Activated T-cell treated with anti-CD3 and anti-CD28 coated beads, Interleukin-2, amount 50 U/mL, for 4 hours (primary cell): Measurements from ENCODE around the gene COL6A3. TPM values are rescaled to one million over a fixed set of nuclear protein-coding genes. Genes with fewer than 3 reads are reported as not detected.
"Not testable (repeated sequence)": the region's sequence is repeated elsewhere in the genome, so short reads cannot be mapped to it uniquely, and the experiment has no call there.

Experiments used
- ATAC-seq, 2 donors: fragments of 200-7000 bp; cut with Tn5 transposase; one replicate each; pipeline ENCODE4 v1.10.0; 2021
- DNase-seq: peaks from one replicate; pipeline ENCODE4 v3.0.0-alpha.2; 2020
- H3K27me3 Mint-ChIP-seq: one replicate; pipeline ENCODE4 v1.8.0; 2021; ENCODE audit warnings: low read depth, mixed read lengths
- H3K36me3 Mint-ChIP-seq: one replicate; pipeline ENCODE4 v1.8.0; 2022; ENCODE audit warnings: mixed read lengths; ENCODE audit not compliant: insufficient read depth
- H3K4me1 Mint-ChIP-seq: one replicate; pipeline ENCODE4 v1.8.0; 2021; ENCODE audit warnings: low read depth, mixed read lengths
- H3K4me3 Mint-ChIP-seq: one replicate; pipeline ENCODE4 v1.8.0; 2021; ENCODE audit warnings: mild to moderate bottlenecking, moderate library complexity, mixed read lengths
- H3K9me3 Mint-ChIP-seq: one replicate; pipeline ENCODE4 v1.8.0; 2021; ENCODE audit warnings: mixed read lengths
- total RNA-seq, 3 donors: library from RNA; stranded (reverse); gene quantifications; one replicate each; pipeline ENCODE4 v1.2.1, GENCODE V29; 2021

Gene COL6A3
- total RNA-seq, 3 donors from 2014 or later: 19.2 to 33.2 (median 19.4) TPM

GRCh38 chr2:237412988-237413776, 782 bp downstream of the COL6A3 start:
- H3K4me3 Mint-ChIP-seq: no peak overlapping the region
- no peaks in the 10 kb centered on the region for H3K4me1 Mint-ChIP-seq
- H3K27me3 Mint-ChIP-seq: peaks cover 2% of the 10 kb centered on the region
- ATAC-seq (no peak), DNase-seq (no peak)
- H3K9me3 Mint-ChIP-seq: no peaks in the 10 kb centered on the region
- H3K36me3 Mint-ChIP-seq: peaks cover 3% of the 10 kb centered on the region

- Mint-ChIP-seq H3K36me3 (peaks cover 3% of the 10 kb centered on the region), H3K4me1 (no peaks in the 10 kb centered on the region), H3K27me3 (peaks cover 2% of the 10 kb centered on the region), H3K9me3 (no peaks in the 10 kb centered on the region), H3K4me3 (no peak overlapping the region)
- DNase-seq: no peak
- ATAC-seq: no peak
Measured at GRCh38 chr2:237412646-237412987, 1.3 kb downstream of the COL6A3 start.

- Mint-ChIP-seq H3K4me1 (no peaks in the 10 kb centered on the region), H3K4me3 (no peak overlapping the region), H3K9me3 (no peaks in the 10 kb centered on the region), H3K27me3 (peaks cover 2% of the 10 kb centered on the region), H3K36me3 (peaks cover 3% of the 10 kb centered on the region)
- ATAC-seq: no peak
- no peak for DNase-seq
Measured at GRCh38 chr2:237411683-237412423, 2.1 kb downstream of the COL6A3 start.

- no peaks in the 10 kb centered on the region for H3K9me3 Mint-ChIP-seq
- ATAC-seq (no peak), DNase-seq (no peak)
- H3K27me3 Mint-ChIP-seq: peaks cover 2% of the 10 kb centered on the region
- H3K4me1 Mint-ChIP-seq: no peaks in the 10 kb centered on the region
- H3K4me3 Mint-ChIP-seq: no peak overlapping the region
- H3K36me3 Mint-ChIP-seq: peaks cover 3% of the 10 kb centered on the region
Measured at GRCh38 chr2:237411092-237411601, 2.8 kb downstream of the COL6A3 start.

- not testable (repeated sequence) for H3K4me3 Mint-ChIP-seq, H3K36me3 Mint-ChIP-seq, H3K9me3 Mint-ChIP-seq, H3K4me1 Mint-ChIP-seq, H3K27me3 Mint-ChIP-seq, DNase-seq, ATAC-seq
Measured at GRCh38 chr2:237409263-237409662, 4.7 kb downstream of the COL6A3 start.

GRCh38 chr2:237408335-237409000, 5.5 kb downstream of the COL6A3 start:
- no peaks in the 10 kb centered on the region for H3K9me3 Mint-ChIP-seq
- H3K4me3 Mint-ChIP-seq: no peak overlapping the region
- H3K27me3 Mint-ChIP-seq: peaks cover 2% of the 10 kb centered on the region
- DNase-seq (no peak), ATAC-seq (no peak)
- H3K36me3 Mint-ChIP-seq: no peaks in the 10 kb centered on the region
- no peaks in the 10 kb centered on the region for H3K4me1 Mint-ChIP-seq

GRCh38 chr2:237407700-237408099, 6.3 kb downstream of the COL6A3 start:
- peaks cover 2% of the 10 kb centered on the region for H3K27me3 Mint-ChIP-seq
- no peaks in the 10 kb centered on the region for H3K9me3 Mint-ChIP-seq
- H3K4me1 Mint-ChIP-seq: no peaks in the 10 kb centered on the region
- DNase-seq (no peak), ATAC-seq (no peak)
- H3K4me3 Mint-ChIP-seq: no peak overlapping the region
- H3K36me3 Mint-ChIP-seq: no peaks in the 10 kb centered on the region

- H3K27me3 Mint-ChIP-seq: no peaks in the 10 kb centered on the region
Measured at GRCh38 chr2:237406371-237406895, 7.5 kb downstream of the COL6A3 start.

GRCh38 chr2:237405605-237406004, 8.4 kb downstream of the COL6A3 start:
- ATAC-seq (no peak), DNase-seq (no peak)
- Mint-ChIP-seq H3K27me3 (no peaks in the 10 kb centered on the region), H3K4me3 (no peak overlapping the region), H3K36me3 (no peaks in the 10 kb centered on the region), H3K9me3 (no peaks in the 10 kb centered on the region), H3K4me1 (no peaks in the 10 kb centered on the region)

More at GRCh38 chr2:237406371-237406895, 7.5 kb downstream of the COL6A3 start:
- Mint-ChIP-seq H3K9me3 (no peaks in the 10 kb centered on the region), H3K4me3 (no peak overlapping the region), H3K4me1 (no peaks in the 10 kb centered on the region), H3K36me3 (no peaks in the 10 kb centered on the region)
- ATAC-seq: no peak
- no peak for DNase-seq

GRCh38 chr2:237405006-237405559, 8.9 kb downstream of the COL6A3 start:
- Mint-ChIP-seq H3K4me1 (no peaks in the 10 kb centered on the region), H3K27me3 (no peaks in the 10 kb centered on the region), H3K4me3 (no peak overlapping the region), H3K9me3 (no peaks in the 10 kb centered on the region), H3K36me3 (no peaks in the 10 kb centered on the region)
- ATAC-seq: no peak
- DNase-seq: no peak

- H3K9me3 Mint-ChIP-seq: no peaks in the 10 kb centered on the region
Measured at GRCh38 chr2:237404413-237404812, 9.6 kb downstream of the COL6A3 start.

GRCh38 chr2:237403024-237403882, 10.7 kb downstream of the COL6A3 start:
- H3K9me3 Mint-ChIP-seq: no peaks in the 10 kb centered on the region
- no peaks in the 10 kb centered on the region for H3K4me1 Mint-ChIP-seq
- no peaks in the 10 kb centered on the region for H3K27me3 Mint-ChIP-seq
- H3K36me3 Mint-ChIP-seq: no peaks in the 10 kb centered on the region
- no peak overlapping the region for H3K4me3 Mint-ChIP-seq
- DNase-seq: no peak
- no peak for ATAC-seq

More at GRCh38 chr2:237404413-237404812, 9.6 kb downstream of the COL6A3 start:
- Mint-ChIP-seq H3K27me3 (no peaks in the 10 kb centered on the region), H3K4me3 (no peak overlapping the region), H3K4me1 (no peaks in the 10 kb centered on the region), H3K36me3 (no peaks in the 10 kb centered on the region)
- ATAC-seq (no peak), DNase-seq (no peak)

GRCh38 chr2:237400199-237400598, 13.8 kb downstream of the COL6A3 start:
- Mint-ChIP-seq H3K9me3 (no peaks in the 10 kb centered on the region), H3K27me3 (no peaks in the 10 kb centered on the region), H3K4me3 (no peak overlapping the region), H3K36me3 (no peaks in the 10 kb centered on the region), H3K4me1 (no peaks in the 10 kb centered on the region)
- no peak for ATAC-seq
- no peak for DNase-seq
